Kidney epithelial cell (primary cell): ENCODE results near the gene ADK. TPM values are rescaled to one million over a fixed set of nuclear protein-coding genes. Genes with fewer than 3 reads are reported as not detected.

Experiments used
- DNase-seq: peaks from one replicate; pipeline ENCODE4 v3.0.0-alpha.2; 2010; ENCODE audit warnings: low read depth
- H3K27me3 ChIP-seq: 2 replicates; pipeline ENCODE4 v1.6.0; 2011; ENCODE audit warnings: low read length; ENCODE audit not compliant: control insufficient read depth, insufficient read depth
- H3K36me3 ChIP-seq: 2 replicates; pipeline ENCODE4 v1.5.1; 2011; ENCODE audit warnings: low read length; ENCODE audit not compliant: control insufficient read depth, insufficient read depth
- H3K4me3 ChIP-seq: 2 replicates; pipeline ENCODE4 v1.5.1; 2011; ENCODE audit warnings: low read depth, mild to moderate bottlenecking, control low read depth, low read length
- total RNA-seq: library from RNA; depleted of rRNA; stranded (reverse); fragments of >200 nt; gene quantifications from 2 replicates; pipeline ENCODE4 v1.2.3, GENCODE V29; 2015
- TF ChIP-seq, protein P1 (sequence below): IDR thresholded peaks from 2 replicates; pipeline ENCODE4 v1.5.1; 2011; ENCODE audit warnings: mild to moderate bottlenecking, moderate library complexity, low read length, control low read depth, inconsistent platforms; ENCODE audit not compliant: insufficient read depth, poor library complexity, severe bottlenecking

The ADK gene
- total RNA-seq, 1 donor from 2014 or later, result 43.6 TPM

DNA sequence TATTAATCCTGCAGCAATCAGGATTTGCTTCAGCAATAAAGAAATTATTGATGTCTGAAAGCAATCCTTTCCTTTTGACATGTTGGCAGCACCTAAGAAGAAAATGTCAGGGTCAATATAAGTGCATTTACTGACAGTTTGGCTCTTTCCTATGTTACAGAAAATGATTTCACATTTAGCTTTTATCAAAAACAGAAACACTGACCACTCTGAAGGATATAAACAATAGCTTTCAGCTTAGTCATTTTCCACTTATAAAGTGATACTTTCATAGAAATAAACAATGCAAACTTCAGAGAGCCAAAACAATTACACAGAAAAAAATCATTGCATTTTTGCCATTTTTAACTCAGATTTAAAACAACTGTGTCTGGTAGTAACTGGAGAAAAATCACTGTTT, 349.8 kb downstream of the ADK start:
- DNase-seq, result no peak
- Histone ChIP-seq H3K27me3 (no peaks in the 10 kb centered on the region), H3K36me3 (no peaks in the 10 kb centered on the region), H3K4me3 (no peak overlapping the region)
- TF ChIP-seq, protein P1, sequence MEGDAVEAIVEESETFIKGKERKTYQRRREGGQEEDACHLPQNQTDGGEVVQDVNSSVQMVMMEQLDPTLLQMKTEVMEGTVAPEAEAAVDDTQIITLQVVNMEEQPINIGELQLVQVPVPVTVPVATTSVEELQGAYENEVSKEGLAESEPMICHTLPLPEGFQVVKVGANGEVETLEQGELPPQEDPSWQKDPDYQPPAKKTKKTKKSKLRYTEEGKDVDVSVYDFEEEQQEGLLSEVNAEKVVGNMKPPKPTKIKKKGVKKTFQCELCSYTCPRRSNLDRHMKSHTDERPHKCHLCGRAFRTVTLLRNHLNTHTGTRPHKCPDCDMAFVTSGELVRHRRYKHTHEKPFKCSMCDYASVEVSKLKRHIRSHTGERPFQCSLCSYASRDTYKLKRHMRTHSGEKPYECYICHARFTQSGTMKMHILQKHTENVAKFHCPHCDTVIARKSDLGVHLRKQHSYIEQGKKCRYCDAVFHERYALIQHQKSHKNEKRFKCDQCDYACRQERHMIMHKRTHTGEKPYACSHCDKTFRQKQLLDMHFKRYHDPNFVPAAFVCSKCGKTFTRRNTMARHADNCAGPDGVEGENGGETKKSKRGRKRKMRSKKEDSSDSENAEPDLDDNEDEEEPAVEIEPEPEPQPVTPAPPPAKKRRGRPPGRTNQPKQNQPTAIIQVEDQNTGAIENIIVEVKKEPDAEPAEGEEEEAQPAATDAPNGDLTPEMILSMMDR, result no peak

DNA sequence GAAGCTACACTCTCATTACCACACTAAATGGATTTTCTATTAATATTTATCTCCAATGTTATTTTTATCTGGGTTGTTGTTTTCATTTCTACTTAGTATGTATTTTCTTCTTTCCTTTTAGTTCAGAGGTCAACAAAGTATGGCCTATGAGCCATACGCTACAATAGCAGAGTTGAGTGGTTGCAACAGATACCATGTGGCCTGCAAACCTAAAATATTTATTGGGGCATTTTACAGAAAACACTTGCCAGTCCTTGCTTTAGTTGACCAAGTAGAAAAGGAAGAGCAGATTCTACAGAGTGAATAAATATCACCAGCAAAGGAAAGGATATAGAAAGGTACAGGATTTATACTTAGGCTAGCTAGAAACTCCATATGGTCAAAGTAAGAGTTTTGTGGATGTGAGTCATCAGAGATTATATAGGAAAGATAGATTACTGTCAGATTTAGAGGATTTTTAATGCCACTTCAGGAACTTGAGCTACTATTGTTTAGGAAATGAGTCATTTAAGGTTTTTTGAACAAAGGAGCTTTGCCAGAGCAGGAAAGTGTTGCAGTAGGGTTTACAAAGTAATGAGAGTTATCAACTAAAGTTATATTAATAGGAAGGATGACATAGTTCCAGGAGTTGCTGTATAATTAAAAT, 352.1 kb downstream of the ADK start:
- Histone ChIP-seq H3K4me3 (no peak overlapping the region), H3K36me3 (no peaks in the 10 kb centered on the region), H3K27me3 (no peaks in the 10 kb centered on the region)
- DNase-seq, result no peak
- TF ChIP-seq, protein P1, result no peak

GRCh38 chr10:74507951-74508350, 356.9 kb downstream of the ADK start:
- DNase-seq, result no peak
- no peaks in the 10 kb centered on the region for H3K27me3 ChIP-seq
- TF ChIP-seq, protein P1, result no peak
- H3K36me3 ChIP-seq, result no peaks in the 10 kb centered on the region
- no peak overlapping the region for H3K4me3 ChIP-seq

DNA sequence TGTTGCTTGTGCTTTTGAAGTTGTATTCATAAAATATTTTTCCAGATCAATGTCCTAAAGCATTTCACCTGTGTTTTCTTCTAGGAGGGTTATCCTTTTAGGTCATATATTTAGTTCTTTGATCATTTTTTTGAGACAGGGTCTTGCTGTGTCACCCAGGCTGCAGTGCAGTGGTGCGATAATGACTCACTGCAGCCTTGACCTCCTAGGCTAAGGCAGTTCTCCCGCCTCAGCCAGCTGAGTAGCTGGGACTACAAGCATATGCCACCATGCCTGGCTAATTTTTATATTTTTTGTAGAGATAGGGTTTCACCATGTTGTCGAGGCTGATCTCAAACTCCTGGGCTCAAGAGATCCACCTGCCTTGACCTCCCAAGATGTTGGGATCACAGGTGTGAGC, 359.6 kb downstream of the ADK start:
- Histone ChIP-seq H3K27me3 (no peaks in the 10 kb centered on the region), H3K4me3 (no peak overlapping the region), H3K36me3 (no peaks in the 10 kb centered on the region)
- TF ChIP-seq, protein P1, result no peak
- DNase-seq, result no peak

- Histone ChIP-seq H3K36me3 (no peaks in the 10 kb centered on the region), H3K4me3 (no peak overlapping the region)
- TF ChIP-seq, protein P1, result no peak
Observed at GRCh38 chr10:74511051-74511450, 360.0 kb downstream of the ADK start.

GRCh38 chr10:74514322-74514721, 363.3 kb downstream of the ADK start:
- DNase-seq, result no peak
- Histone ChIP-seq H3K4me3 (no peak overlapping the region), H3K27me3 (no peaks in the 10 kb centered on the region), H3K36me3 (no peaks in the 10 kb centered on the region)
- TF ChIP-seq, protein P1, result no peak

More at GRCh38 chr10:74511051-74511450, 360.0 kb downstream of the ADK start:
- H3K27me3 ChIP-seq, result no peaks in the 10 kb centered on the region
- no peak for DNase-seq
